ENCODE results near the gene AQP2.
"Not testable (repeated sequence)": the region's sequence is repeated elsewhere in the genome, so short reads cannot be mapped to it uniquely, and the experiment has no call there.

AQP2 gene

GRCh38 chr12:49987625-49988303 is 37.2 kb downstream of the AQP2 start:
- no peak for DNase-seq (ENCODE audit: low read depth)

GRCh38 chr12:49989400-49989799 is 38.9 kb downstream of the AQP2 start:
- DNase-seq (ENCODE audit: low read depth) = not testable (repeated sequence)

GRCh38 chr12:49990273-49990672 is 39.7 kb downstream of the AQP2 start:
- peak; percentile 77 for DNase-seq (ENCODE audit: low read depth)

- DNase-seq (ENCODE audit: low read depth) = no peak
Measured at GRCh38 chr12:49998453-49998852, 47.9 kb downstream of the AQP2 start.

- peak; percentile 41 for DNase-seq (ENCODE audit: low read depth)
Measured at GRCh38 chr12:50003595-50003994, 53.1 kb downstream of the AQP2 start.

GRCh38 chr12:50004696-50005095 is 54.2 kb downstream of the AQP2 start:
- DNase-seq (ENCODE audit: low read depth) = no peak

- DNase-seq (ENCODE audit: low read depth) = no peak
Measured at GRCh38 chr12:50005175-50005574, 54.6 kb downstream of the AQP2 start.

GRCh38 chr12:50006280-50006679 is 55.7 kb downstream of the AQP2 start:
- DNase-seq (ENCODE audit: low read depth) = no peak

- peak; percentile 31 for DNase-seq (ENCODE audit: low read depth)
Measured at GRCh38 chr12:50006754-50007442, 56.4 kb downstream of the AQP2 start.
